Measurements from ENCODE around the gene PMEL. TPM values are rescaled to one million over a fixed set of nuclear protein-coding genes. Genes with fewer than 3 reads are reported as not detected.

Gene PMEL
- total RNA-seq, 4 donors from 2014 or later, result 0.26 to 3.6 (median 2.9) TPM; not detected in 1

DNA sequence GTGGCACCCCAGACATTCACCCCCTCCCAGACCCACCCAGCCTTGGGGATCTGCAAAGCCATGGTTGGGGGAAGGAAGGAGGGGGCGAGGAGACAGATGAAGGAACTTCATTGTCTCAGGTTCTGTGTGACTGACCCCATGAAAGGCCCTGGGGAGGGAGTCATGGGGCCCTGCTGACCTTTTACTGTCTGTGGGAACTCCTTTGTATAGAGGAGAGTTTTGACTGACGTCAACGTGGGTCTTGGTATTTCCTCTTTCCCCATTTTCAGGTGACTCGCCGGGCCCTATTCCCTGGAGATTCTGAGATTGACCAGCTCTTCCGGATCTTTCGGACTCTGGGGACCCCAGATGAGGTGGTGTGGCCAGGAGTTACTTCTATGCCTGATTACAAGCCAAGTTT, 4.9 kb upstream of the PMEL start:
- intact Hi-C loops (cut with DNase I; ENCODE audit: low total_unique reads), result no loop called here
- TF ChIP-seq POLR2A (IDR thresholded peaks at IDR 0.05) (no peak), CTCF (IDR thresholded peaks at IDR 0.05) (no peak)
- Histone ChIP-seq H3K4me3 (no peak overlapping the region), H3K9me3 (no peaks in the 10 kb centered on the region), H3K27ac (no peak overlapping the region), H3K36me3 (no peaks in the 10 kb centered on the region), H3K27me3 (no peaks in the 10 kb centered on the region), H3K4me1 (peaks cover 4 to 9% of the 10 kb centered on the region in 2 donors)
- no peak for DNase-seq

DNA sequence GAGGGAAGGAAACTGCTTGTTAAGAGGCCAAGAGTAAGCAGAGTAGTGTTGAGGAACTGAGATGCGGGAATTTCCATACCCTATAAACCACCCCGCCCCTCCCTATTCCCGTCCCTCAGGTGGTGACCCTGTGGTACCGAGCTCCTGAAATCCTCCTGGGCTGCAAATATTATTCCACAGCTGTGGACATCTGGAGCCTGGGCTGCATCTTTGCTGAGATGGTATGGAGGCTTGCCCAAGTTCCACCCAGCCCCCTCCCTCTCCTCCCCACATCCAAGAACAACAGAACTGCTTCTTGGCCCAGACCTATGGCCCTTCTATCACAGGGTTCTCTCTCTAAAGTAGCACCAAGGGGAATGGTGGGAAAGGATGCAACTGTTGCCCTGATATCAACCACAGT, 3.5 kb upstream of the PMEL start:
- intact Hi-C loops (cut with DNase I; ENCODE audit: low total_unique reads), result no loop called here
- TF ChIP-seq CTCF (IDR thresholded peaks at IDR 0.05) (no peak), POLR2A (IDR thresholded peaks at IDR 0.05) (no peak)

DNA sequence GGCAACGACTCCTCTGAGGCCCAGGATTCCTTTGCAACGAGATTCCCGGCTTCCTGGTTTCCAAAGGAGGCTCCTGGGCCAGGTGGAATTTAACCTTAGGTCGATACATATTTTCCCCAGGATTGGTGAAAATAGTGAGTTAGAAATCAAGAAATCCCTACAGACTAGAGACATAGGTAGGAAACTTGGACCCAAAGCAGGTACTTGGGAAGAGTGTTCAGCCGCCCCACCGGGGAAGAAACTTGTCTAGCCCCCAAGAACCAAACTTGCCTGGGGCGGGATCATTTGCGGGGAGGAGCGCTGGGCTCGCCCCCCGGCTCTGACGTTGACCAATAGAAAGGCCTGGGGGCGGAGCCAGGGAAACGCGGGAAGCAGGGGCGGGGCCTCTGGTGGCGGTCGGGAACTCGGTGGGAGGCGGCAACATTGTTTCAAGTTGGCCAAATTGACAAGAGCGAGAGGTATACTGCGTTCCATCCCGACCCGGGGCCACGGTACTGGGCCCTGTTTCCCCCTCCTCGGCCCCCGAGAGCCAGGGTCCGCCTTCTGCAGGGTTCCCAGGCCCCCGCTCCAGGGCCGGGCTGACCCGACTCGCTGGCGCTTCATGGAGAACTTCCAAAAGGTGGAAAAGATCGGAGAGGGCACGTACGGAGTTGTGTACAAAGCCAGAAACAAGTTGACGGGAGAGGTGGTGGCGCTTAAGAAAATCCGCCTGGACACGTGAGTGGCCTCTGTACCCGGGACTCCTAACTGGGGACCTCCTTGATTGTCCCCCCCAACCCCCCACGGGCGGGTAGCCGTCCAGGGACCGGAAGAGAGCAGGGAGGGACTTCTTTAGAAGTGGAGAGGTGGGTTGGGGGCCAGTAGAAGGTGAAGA, 803 bp upstream of the PMEL start, which contains the start of gene CDK2:
CDK2 (plus strand) TSS at position 423 of the 874 bp plus-strand sequence; CDS start at position 602, 179 bp downstream.
- no peaks in the 10 kb centered on the region for H3K27me3 ChIP-seq
- no peaks in the 10 kb centered on the region for H3K36me3 ChIP-seq
- H3K4me3 ChIP-seq, result peak within 1 kb of the TSS; percentile 80 to 93
- H3K9me3 ChIP-seq, result no peaks in the 10 kb centered on the region
- peaks cover 5 to 6% of the 10 kb centered on the region in 2 donors for H3K4me1 ChIP-seq
- peak; percentile 86 to 94 for TF ChIP-seq POLR2A (IDR thresholded peaks at IDR 0.05)
- no peak for TF ChIP-seq CTCF (IDR thresholded peaks at IDR 0.05)
- intact Hi-C loops (cut with DNase I; ENCODE audit: low total_unique reads), result no loop called here
- DNase-seq, result peak; percentile 96 to 97
- H3K27ac ChIP-seq, result peak within 1 kb of the TSS; percentile 84 to 94

More for the DNA sequence above, 3.5 kb upstream of the PMEL start:
- no peak for DNase-seq
- H3K4me3 ChIP-seq, result no peak overlapping the region
- no peaks in the 10 kb centered on the region for H3K27me3 ChIP-seq
- no peaks in the 10 kb centered on the region for H3K36me3 ChIP-seq
- H3K27ac ChIP-seq, result no peak overlapping the region
- peaks cover 5 to 12% of the 10 kb centered on the region in 2 donors for H3K4me1 ChIP-seq
- H3K9me3 ChIP-seq, result no peaks in the 10 kb centered on the region

DNA sequence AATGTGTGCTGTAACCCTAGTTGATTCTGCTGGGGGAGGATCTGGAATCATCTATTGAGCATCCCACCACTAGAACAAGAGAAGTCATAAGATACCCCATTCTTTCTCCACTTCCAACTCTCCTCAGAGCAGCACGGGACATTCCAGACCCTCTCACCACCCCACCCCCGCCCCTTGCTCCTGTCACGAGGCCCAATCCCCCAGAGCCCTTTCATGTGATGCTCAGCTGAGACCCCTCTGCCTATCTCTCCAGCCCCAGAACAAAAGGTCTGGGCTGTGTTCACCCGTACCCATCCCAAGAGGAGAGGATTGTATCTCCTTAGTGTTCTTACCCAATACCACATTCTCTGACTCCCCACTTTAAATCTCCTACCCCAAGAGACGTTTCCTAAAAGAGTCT, 602 bp downstream of the PMEL start:
- intact Hi-C loops (cut with DNase I; ENCODE audit: low total_unique reads), result no loop called here
- H3K36me3 ChIP-seq, result no peaks in the 10 kb centered on the region
- no peak overlapping the region for H3K27ac ChIP-seq
- H3K4me1 ChIP-seq, result peaks cover 5 to 6% of the 10 kb centered on the region in 2 donors
- no peak overlapping the region for H3K4me3 ChIP-seq
- DNase-seq, result no peak
- TF ChIP-seq POLR2A (IDR thresholded peaks at IDR 0.05), result no peak
- TF ChIP-seq CTCF (IDR thresholded peaks at IDR 0.05), result no peak
- no peaks in the 10 kb centered on the region for H3K27me3 ChIP-seq
- no peaks in the 10 kb centered on the region for H3K9me3 ChIP-seq

GRCh38 chr12:55963760-55964159, 2.1 kb downstream of the PMEL start:
- Histone ChIP-seq H3K9me3 (no peaks in the 10 kb centered on the region), H3K4me1 (peaks cover 5 to 6% of the 10 kb centered on the region in 2 donors), H3K27ac (no peak overlapping the region), H3K36me3 (no peaks in the 10 kb centered on the region), H3K4me3 (no peak overlapping the region), H3K27me3 (no peaks in the 10 kb centered on the region)
- TF ChIP-seq CTCF (IDR thresholded peaks at IDR 0.05), result no peak
- TF ChIP-seq POLR2A (IDR thresholded peaks at IDR 0.05), result no peak
- no peak for DNase-seq
- intact Hi-C loops (cut with DNase I; ENCODE audit: low total_unique reads), result no loop called here
